Transverse colon (tissue), 4 donors: Measurements from ENCODE around the gene ANXA6. TPM values are rescaled to one million over a fixed set of nuclear protein-coding genes. Genes with fewer than 3 reads are reported as not detected.
A peak's percentile ranks its signal among the peaks of the same experiment; 100 is the strongest.

Experiments
- DNase-seq: peaks from one replicate; pipeline ENCODE4 v3.0.0-alpha.2; 2019
- H3K27ac ChIP-seq, 4 donors: fragments of 200-600 bp; sonication (generic); 2 replicates each; pipeline ENCODE4 v1.5.1; 2016 to 2018; ENCODE audit warnings: inconsistent platforms in 4 of 4
- H3K27me3 ChIP-seq: fragments of 200-600 bp; sonication (generic); 2 replicates; pipeline ENCODE4 v1.5.1; 2017; ENCODE audit warnings: inconsistent platforms
- H3K36me3 ChIP-seq, 4 donors: fragments of 200-600 bp; sonication (generic); 2 replicates each; pipeline ENCODE4 v1.5.1; 2017 to 2019; ENCODE audit warnings: inconsistent platforms in 4 of 4
- H3K4me1 ChIP-seq, 4 donors: fragments of 200-600 bp; sonication (generic); 2 replicates each; pipeline ENCODE4 v1.5.1; 2017 to 2020; ENCODE audit warnings: inconsistent platforms in 4 of 4
- H3K4me3 ChIP-seq, 4 donors: fragments of 200-600 bp; sonication (generic); 1 replicate in 1 of 4; 2 replicates in 3 of 4; pipeline versions ENCODE4 v1.5.1 to v1.6.1; 2017 to 2019; ENCODE audit warnings: inconsistent platforms in 4 of 4
- H3K9me3 ChIP-seq, 2 donors: fragments of 200-600 bp; sonication (generic); 2 replicates each; pipeline ENCODE4 v1.5.1; 2017 to 2019; ENCODE audit warnings: inconsistent platforms in 2 of 2
- EP300 ChIP-seq: sonication (generic); formaldehyde crosslinking; IDR thresholded peaks from one replicate; pipeline ENCODE4 v1.6.1; 2017; ENCODE audit warnings: antibody characterized with exemption, low read depth
- POLR2A ChIP-seq: fragments of 450-650 bp; IDR thresholded peaks from one replicate; pipeline ENCODE4 v1.6.1; 2016; ENCODE audit warnings: antibody characterized with exemption, mild to moderate bottlenecking, moderate library complexity
- POLR2AphosphoS5 ChIP-seq, 3 donors: sonication (generic); formaldehyde crosslinking; IDR thresholded peaks; one replicate each; pipeline ENCODE4 v1.6.1; 2016; ENCODE audit warnings: antibody characterized with exemption in 3 of 3
- WGBS, 2 donors: methylation state at CpG; one replicate each; pipeline ENCODE4 v1.1.5; 2018; ENCODE audit warnings: low coverage in 1 of 2; 5-methylcytosine and 5-hydroxymethylcytosine counted together
- in situ Hi-C, 4 donors: fragments of 200-750 bp; cut with MboI; loops; one replicate each; pipeline versions ENCODE4 v1.15.0 to v1.15.1; 2017; ENCODE audit warnings: low sequenced_read_pairs in 3 of 4, low pct_ligation_motif_present in 1 of 4, low pct_unique_long_range_greater_than_20kb in 1 of 4
- intact Hi-C: fragments of 100-400 bp; cut with DNase I; formaldehyde crosslinking; loops from one replicate; pipeline ENCODE4 v1.15.1; 2023; ENCODE audit warnings: low total_unique reads
- total RNA-seq, 4 donors: library from RNA; depleted of rRNA; stranded (reverse); fragments of >200 nt; gene quantifications; one replicate each; pipeline ENCODE4 v1.1.0, GENCODE V29; 2016
- TF ChIP-seq, protein P1 (sequence below), 5 experiments: fragments of 200-600 bp in 3 of 5; fragments of 450-650 bp in 2 of 5; sonication (generic) in 3 of 5; IDR thresholded peaks; 1 replicate in 2 of 5; 2 replicates in 3 of 5; pipeline ENCODE4 v1.5.1; 2016 to 2017; ENCODE audit warnings: antibody characterized with exemption in 5 of 5, inconsistent platforms in 3 of 5, mild to moderate bottlenecking in 2 of 5, moderate library complexity in 1 of 5

Gene ANXA6
- total RNA-seq, 4 donors from 2014 or later, result 19.1 to 79.0 (median 55.3) TPM

DNA sequence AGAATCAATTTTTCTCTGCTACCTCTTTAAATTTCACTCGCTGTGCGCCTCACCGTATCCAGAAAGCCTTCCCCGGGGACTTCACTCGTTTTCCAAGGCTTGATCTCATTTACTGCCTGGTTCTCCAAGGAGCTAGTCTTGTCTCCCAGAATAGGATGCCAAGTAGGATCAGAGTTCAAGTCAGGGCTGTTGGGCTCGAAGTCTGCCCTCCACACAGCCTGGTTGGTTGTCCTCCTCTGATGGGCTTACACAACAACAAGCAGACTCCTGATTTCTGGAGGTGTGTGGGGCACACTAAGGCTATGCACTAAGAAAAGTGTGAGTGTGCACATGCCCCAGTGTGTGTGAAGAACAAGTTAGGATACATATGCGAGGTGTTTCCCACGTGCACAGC is 62.7 kb downstream of the ANXA6 start:
- Histone ChIP-seq H3K4me3 (no peak overlapping the region), H3K9me3 (no peaks in the 10 kb centered on the region), H3K36me3 (no peaks in the 10 kb centered on the region), H3K27ac (peak overlapping the region; percentile 87 to 89 (median 88)), H3K4me1 (peaks cover 37 to 73% (median 52%) of the 10 kb centered on the region in 4 donors), H3K27me3 (no peaks in the 10 kb centered on the region)
- WGBS, 2 donors, result 34% methylated on average over 8 of the region's 8 CpGs; no CpG with 5 or more reads in 1 of the 2 donors
- DNase-seq, result peak; percentile 56
- TF ChIP-seq, protein P1, sequence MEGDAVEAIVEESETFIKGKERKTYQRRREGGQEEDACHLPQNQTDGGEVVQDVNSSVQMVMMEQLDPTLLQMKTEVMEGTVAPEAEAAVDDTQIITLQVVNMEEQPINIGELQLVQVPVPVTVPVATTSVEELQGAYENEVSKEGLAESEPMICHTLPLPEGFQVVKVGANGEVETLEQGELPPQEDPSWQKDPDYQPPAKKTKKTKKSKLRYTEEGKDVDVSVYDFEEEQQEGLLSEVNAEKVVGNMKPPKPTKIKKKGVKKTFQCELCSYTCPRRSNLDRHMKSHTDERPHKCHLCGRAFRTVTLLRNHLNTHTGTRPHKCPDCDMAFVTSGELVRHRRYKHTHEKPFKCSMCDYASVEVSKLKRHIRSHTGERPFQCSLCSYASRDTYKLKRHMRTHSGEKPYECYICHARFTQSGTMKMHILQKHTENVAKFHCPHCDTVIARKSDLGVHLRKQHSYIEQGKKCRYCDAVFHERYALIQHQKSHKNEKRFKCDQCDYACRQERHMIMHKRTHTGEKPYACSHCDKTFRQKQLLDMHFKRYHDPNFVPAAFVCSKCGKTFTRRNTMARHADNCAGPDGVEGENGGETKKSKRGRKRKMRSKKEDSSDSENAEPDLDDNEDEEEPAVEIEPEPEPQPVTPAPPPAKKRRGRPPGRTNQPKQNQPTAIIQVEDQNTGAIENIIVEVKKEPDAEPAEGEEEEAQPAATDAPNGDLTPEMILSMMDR (IDR thresholded peaks at IDR 0.05), result no peak
- no peak for TF ChIP-seq EP300
- TF ChIP-seq POLR2AphosphoS5 (IDR thresholded peaks at IDR 0.05), result no peak
- no peak for TF ChIP-seq POLR2A
- in situ Hi-C loops (no loop called here), intact Hi-C loops (no loop called here)

DNA sequence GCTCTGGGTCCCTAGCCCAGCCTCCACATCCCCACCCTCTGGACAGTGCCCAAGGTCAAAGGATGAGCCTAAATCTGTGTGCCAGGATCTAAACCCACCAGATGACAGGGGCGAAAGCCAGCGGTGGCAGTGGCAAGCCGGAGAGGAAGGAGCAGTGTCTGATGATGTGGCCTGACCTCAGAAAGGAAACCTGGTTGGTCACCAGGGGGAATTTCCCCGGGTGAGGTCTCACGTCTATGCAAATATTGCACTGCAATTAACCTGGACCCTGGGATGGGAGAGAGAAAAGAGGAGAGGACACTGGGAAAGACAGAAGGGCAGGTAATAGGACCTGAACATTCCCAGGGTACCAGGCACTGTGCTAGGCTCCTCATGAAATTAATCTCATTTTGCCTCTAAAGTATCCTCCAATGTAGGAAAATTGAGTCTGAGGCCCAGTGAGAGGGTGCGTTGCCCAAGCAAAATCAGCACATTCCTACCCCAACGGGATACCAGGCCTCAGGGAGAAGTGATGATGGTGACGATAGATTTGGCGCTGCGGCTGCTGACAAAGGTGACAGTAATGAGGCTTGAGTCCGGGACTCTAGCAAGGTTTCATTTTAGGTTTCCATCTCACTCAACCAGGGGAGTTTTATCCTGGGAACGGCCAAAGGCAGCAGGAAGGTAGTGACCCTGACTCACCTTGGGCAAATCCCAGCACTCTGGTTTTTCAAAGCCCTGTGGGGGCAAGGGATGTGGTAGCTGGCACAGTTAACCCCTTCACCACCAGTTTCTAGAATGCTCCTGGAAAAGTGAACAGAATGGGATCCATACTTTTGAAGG is 63.3 kb downstream of the ANXA6 start:
- 41 to 49% methylated on average over 9 to 12 of the region's 12 CpGs for WGBS, 2 donors
- peak; percentile 73 for DNase-seq
- H3K4me3 ChIP-seq, result no peak overlapping the region
- no peaks in the 10 kb centered on the region for H3K27me3 ChIP-seq
- intact Hi-C loops (no loop called here), in situ Hi-C loops (no loop called here)
- peak overlapping the region; percentile 87 to 89 (median 88) for H3K27ac ChIP-seq
- H3K9me3 ChIP-seq, result no peaks in the 10 kb centered on the region
- TF ChIP-seq EP300 (no peak), POLR2AphosphoS5 (IDR thresholded peaks at IDR 0.05) (no peak), POLR2A (no peak)
- TF ChIP-seq, protein P1 (IDR thresholded peaks at IDR 0.05), result no peak
- peaks cover 37 to 67% (median 47%) of the 10 kb centered on the region in 4 donors for H3K4me1 ChIP-seq
- no peaks in the 10 kb centered on the region for H3K36me3 ChIP-seq

DNA sequence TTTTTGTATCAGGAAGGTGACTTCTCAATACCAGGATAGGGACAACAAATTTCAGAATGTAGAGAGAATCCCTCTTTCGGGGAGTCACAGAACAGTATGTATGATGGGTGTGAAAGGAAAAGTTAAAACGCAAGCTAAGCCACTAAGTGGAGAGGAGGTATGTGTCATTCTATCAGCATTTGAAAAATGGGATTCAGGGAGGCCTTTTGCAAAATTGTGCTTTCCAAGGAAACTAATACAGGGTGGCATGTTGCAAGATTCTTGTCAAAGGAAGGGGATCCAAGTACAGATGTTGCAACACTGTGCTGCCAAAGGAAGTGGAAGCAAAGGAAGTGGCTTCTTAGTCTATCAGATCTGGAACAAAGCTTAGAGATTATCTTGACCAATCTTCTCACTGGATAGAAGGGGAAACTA is 64.1 kb downstream of the ANXA6 start:
- WGBS, 2 donors, result 33 to 55% methylated on average over 1 to 2 of the region's 2 CpGs
- in situ Hi-C loops, result no loop called here
- TF ChIP-seq EP300 (peak; percentile 2), POLR2AphosphoS5 (IDR thresholded peaks at IDR 0.05) (peak; percentile 58 to 77 (median 60)), POLR2A (no peak)
- TF ChIP-seq, protein P1 (IDR thresholded peaks at IDR 0.05), result peak in 1 of 5 experiments; percentile 13
- Histone ChIP-seq H3K27ac (peak overlapping the region; percentile 87 to 89 (median 88)), H3K36me3 (no peaks in the 10 kb centered on the region), H3K4me1 (peaks cover 37 to 60% (median 44%) of the 10 kb centered on the region in 4 donors), H3K9me3 (no peaks in the 10 kb centered on the region), H3K4me3 (no peak overlapping the region), H3K27me3 (no peaks in the 10 kb centered on the region)
- DNase-seq, result no peak
- intact Hi-C loops, result no loop called here

DNA sequence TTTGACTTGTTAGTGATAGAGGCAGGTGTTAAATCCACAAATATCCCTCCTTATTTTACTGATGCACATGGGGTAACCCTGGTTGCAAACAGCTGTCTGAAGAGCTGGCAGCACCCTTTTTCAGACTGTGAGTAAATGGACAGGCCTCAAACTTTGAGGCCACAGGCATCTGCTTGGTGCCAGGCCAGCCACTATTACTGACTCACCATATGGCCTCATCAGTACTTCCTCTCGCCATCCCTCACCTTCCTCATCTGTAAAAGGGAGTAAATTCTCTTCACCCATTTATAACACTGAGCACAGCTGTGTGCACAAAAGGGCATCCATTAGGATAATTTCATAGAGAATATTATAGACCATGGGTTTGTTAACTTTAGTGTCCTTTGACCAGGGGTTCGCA is 64.8 kb downstream of the ANXA6 start:
- WGBS, 2 donors, result 49 to 57% methylated on average over 1 to 2 of the region's 2 CpGs
- Histone ChIP-seq H3K9me3 (no peaks in the 10 kb centered on the region), H3K4me3 (no peak overlapping the region), H3K4me1 (peaks cover 37 to 52% (median 43%) of the 10 kb centered on the region in 4 donors), H3K27me3 (no peaks in the 10 kb centered on the region), H3K27ac (peak overlapping the region; percentile 87 to 89 (median 88)), H3K36me3 (no peaks in the 10 kb centered on the region)
- TF ChIP-seq POLR2AphosphoS5 (IDR thresholded peaks at IDR 0.05) (peak in 1 of 3 donors; percentile 29), POLR2A (no peak)
- in situ Hi-C loops, result no loop called here
- intact Hi-C loops, result no loop called here
- DNase-seq, result no peak
